OCI-LY7 (cell line): Measurements from ENCODE around the gene RTL1. TPM values are rescaled to one million over a fixed set of nuclear protein-coding genes. Genes with fewer than 3 reads are reported as not detected.
A peak's percentile ranks its signal among the peaks of the same experiment; 100 is the strongest.

Source experiments
- BruUV-seq: library from RNA; stranded (reverse); fragments of 400-500 nt; replicated peaks from 2 replicates; lab custom pipeline; 2021; lab: Mats Ljungman, UMichigan
- CTCF ChIA-PET: fragments of 300-600 bp; sonication (Branson Sonifier 250); formaldehyde crosslinking; loops from one replicate; lab custom pipeline; 2022; ENCODE audit warnings: antibody characterized with exemption; ENCODE audit not compliant: unreplicated experiment; lab: Charles Lee
- POLR2A ChIA-PET: fragments of 300-600 bp; sonication (Branson Sonifier 250); formaldehyde crosslinking; loops from one replicate; lab custom pipeline; 2022; ENCODE audit warnings: antibody characterized with exemption; lab: Charles Lee
- DNase-seq: peaks from one replicate; pipeline ENCODE4 v3.0.0-alpha.2; 2015; ENCODE audit warnings: low spot score
- H2AFZ ChIP-seq: fragments of 200-600 bp; sonication (generic), shearing (Covaris generic); 2 replicates; pipeline ENCODE4 v1.6.1; 2014; ENCODE audit warnings: mild to moderate bottlenecking, antibody characterized with exemption, low read length, moderate library complexity
- H3K27ac ChIP-seq: fragments of 200-600 bp; sonication (generic); 2 replicates; pipeline ENCODE4 v1.5.1; 2014; ENCODE audit warnings: mixed run types, low read depth, mild to moderate bottlenecking, moderate library complexity, low read length, inconsistent platforms; ENCODE audit not compliant: poor library complexity, severe bottlenecking
- H3K36me3 ChIP-seq: fragments of 200-600 bp; sonication (generic); 2 replicates; pipeline ENCODE4 v1.6.1; 2014; ENCODE audit warnings: mild to moderate bottlenecking, antibody characterized with exemption, low read length, moderate library complexity, mixed read lengths; ENCODE audit not compliant: insufficient read depth
- H3K4me1 ChIP-seq: fragments of 200-600 bp; sonication (generic); 2 replicates; pipeline ENCODE4 v1.5.1; 2014; ENCODE audit warnings: mild to moderate bottlenecking, low read length; ENCODE audit not compliant: insufficient read depth, poor library complexity, severe bottlenecking
- H3K4me2 ChIP-seq: fragments of 200-600 bp; sonication (generic); 2 replicates; pipeline ENCODE4 v1.6.1; 2014; ENCODE audit warnings: mild to moderate bottlenecking, low read length
- H3K4me3 ChIP-seq: fragments of 200-600 bp; sonication (generic); 2 replicates; pipeline ENCODE4 v1.5.1; 2014; ENCODE audit warnings: mild to moderate bottlenecking, low read depth, low read length; ENCODE audit not compliant: poor library complexity, severe bottlenecking
- H3K79me2 ChIP-seq: fragments of 200-600 bp; sonication (generic); 2 replicates; pipeline ENCODE4 v1.6.1; 2016; ENCODE audit warnings: low read depth, mild to moderate bottlenecking, low read length, moderate library complexity, mixed read lengths; ENCODE audit not compliant: insufficient read depth
- H3K9me2 ChIP-seq: fragments of 200-600 bp; sonication (generic); 2 replicates; pipeline ENCODE4 v1.6.1; 2016; ENCODE audit warnings: mild to moderate bottlenecking, low read length, mixed read lengths; ENCODE audit not compliant: insufficient read depth
- H3K9me3 ChIP-seq: fragments of 200-600 bp; sonication (generic); 2 replicates; pipeline ENCODE4 v1.6.1; 2014; ENCODE audit warnings: mild to moderate bottlenecking, mixed run types, low read length, mixed read lengths
- H4K20me1 ChIP-seq: fragments of 200-600 bp; sonication (generic); 2 replicates; pipeline ENCODE4 v1.6.1; 2014; ENCODE audit warnings: mild to moderate bottlenecking, antibody characterized with exemption, low read length, moderate library complexity, mixed read lengths; ENCODE audit not compliant: insufficient read depth
- EZH2phosphoT487 ChIP-seq: fragments of 200-600 bp; sonication (generic); IDR thresholded peaks from 2 replicates; pipeline ENCODE4 v1.6.1; 2018; ENCODE audit warnings: low read depth, borderline replicate concordance, mild to moderate bottlenecking, mixed run types, antibody characterized with exemption, low read length, moderate library complexity, mixed read lengths
- intact Hi-C: fragments of 100-400 bp; cut with micrococcal nuclease; formaldehyde crosslinking; loops from one replicate; pipeline ENCODE4 v1.10.0; 2022; ENCODE audit not compliant: unreplicated experiment
- total RNA-seq, 2 experiments: library from RNA; depleted of rRNA in 1 of 2; stranded (reverse); fragments of >200 nt in 1 of 2; shearing (Covaris generic) in 1 of 2; gene quantifications; 2 replicates each; pipeline ENCODE4 v1.2.3, GENCODE V29; 2014 to 2022
- TF ChIP-seq, protein P1 (sequence below): fragments of 200-600 bp; sonication (generic); conservative IDR thresholded peaks from 2 replicates; pipeline ENCODE4 v1.5.1; 2014; ENCODE audit warnings: mild to moderate bottlenecking, antibody characterized with exemption, low read length, moderate library complexity, mixed read lengths

RTL1 gene
- total RNA-seq, 2 experiments from 2014 or later = not detected

DNA sequence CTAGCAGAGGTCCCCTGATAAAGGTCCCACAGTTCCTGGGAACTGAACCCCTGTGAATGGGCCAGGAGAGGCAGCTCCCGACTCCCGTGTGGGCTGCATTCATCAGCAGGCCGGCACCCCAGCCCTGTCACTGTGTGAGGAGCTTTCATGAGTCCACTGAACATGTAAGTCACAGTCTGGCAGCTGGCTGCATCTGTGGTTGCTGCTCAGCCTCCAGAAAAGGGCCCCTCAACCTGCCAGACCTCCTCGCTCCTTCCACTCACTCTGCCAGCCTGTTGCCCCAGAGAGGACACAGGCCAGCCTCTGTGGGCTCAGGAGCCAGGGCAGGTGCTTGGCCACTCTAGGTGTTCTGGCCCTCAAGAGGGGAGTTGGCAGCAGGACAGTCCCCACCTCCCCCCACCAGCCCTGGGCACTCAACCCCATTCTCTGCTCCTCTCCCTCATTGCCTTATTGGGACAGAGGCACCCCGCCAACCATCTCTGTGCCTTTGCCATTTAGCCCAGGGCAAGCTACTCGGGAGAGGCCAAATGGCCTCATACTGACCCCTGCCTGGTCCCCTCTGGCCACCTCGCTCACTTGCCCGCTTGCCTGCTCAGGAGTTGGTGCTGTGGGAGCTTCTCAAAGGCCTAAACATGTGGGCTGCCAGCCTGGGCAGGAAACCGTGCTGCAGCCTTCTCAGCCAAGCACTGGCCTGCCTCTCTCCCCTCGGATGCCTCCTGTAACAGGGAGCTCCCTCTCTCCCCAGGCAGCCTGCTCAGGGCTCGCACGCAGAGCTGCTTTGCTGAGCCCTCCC is 1.9 kb downstream of the RTL1 start:
- BruUV-seq = no TSS peak
- intact Hi-C loops = no loop called here
- Histone ChIP-seq H3K9me3 (no peaks in the 10 kb centered on the region), H3K36me3 (no peaks in the 10 kb centered on the region), H3K4me1 (no peaks in the 10 kb centered on the region), H4K20me1 (no peaks in the 10 kb centered on the region), H3K79me2 (no peaks in the 10 kb centered on the region), H2AFZ (no peak overlapping the region), H3K9me2 (no peaks in the 10 kb centered on the region), H3K27ac (no peak overlapping the region), H3K4me2 (no peak overlapping the region), H3K4me3 (no peak overlapping the region)
- no peak for TF ChIP-seq EZH2phosphoT487
- TF ChIP-seq, protein P1, sequence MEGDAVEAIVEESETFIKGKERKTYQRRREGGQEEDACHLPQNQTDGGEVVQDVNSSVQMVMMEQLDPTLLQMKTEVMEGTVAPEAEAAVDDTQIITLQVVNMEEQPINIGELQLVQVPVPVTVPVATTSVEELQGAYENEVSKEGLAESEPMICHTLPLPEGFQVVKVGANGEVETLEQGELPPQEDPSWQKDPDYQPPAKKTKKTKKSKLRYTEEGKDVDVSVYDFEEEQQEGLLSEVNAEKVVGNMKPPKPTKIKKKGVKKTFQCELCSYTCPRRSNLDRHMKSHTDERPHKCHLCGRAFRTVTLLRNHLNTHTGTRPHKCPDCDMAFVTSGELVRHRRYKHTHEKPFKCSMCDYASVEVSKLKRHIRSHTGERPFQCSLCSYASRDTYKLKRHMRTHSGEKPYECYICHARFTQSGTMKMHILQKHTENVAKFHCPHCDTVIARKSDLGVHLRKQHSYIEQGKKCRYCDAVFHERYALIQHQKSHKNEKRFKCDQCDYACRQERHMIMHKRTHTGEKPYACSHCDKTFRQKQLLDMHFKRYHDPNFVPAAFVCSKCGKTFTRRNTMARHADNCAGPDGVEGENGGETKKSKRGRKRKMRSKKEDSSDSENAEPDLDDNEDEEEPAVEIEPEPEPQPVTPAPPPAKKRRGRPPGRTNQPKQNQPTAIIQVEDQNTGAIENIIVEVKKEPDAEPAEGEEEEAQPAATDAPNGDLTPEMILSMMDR = no peak
- no peak for DNase-seq
- POLR2A ChIA-PET = no interaction called here
- CTCF ChIA-PET = no interaction called here

DNA sequence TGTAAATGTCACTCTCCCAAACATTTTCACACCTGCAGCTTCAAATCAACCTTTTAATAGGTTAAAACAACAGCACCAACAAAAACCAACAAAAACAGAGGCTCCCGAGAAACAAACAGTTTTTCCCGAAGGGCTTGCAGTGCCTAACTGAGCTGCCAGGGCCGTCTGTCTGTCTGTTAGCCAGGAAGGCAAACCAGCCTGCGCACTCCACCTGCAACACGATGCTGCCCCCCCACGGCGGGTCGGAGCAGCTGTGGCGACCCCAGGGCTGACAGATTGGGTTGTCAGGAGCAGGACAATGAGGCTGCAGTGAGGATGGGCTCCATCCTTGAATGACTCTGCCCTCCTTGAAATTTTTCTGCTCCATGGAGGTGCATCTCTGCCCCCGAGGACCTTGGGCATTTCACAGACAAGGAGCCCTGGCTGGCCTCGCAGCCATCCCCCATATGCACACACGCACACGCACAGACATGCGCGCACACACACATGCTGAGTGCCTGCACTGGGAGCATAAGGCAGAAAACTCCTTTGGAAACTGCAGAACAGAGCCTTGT is 2.6 kb downstream of the RTL1 start:
- Histone ChIP-seq H3K27ac (no peak overlapping the region), H3K79me2 (no peaks in the 10 kb centered on the region), H2AFZ (no peak overlapping the region), H3K9me2 (no peaks in the 10 kb centered on the region), H3K4me3 (no peak overlapping the region), H3K9me3 (no peaks in the 10 kb centered on the region), H3K4me1 (no peaks in the 10 kb centered on the region), H3K4me2 (no peak overlapping the region), H4K20me1 (no peaks in the 10 kb centered on the region), H3K36me3 (no peaks in the 10 kb centered on the region)
- TF ChIP-seq EZH2phosphoT487 = no peak
- TF ChIP-seq, protein P1 = peak; percentile 57
- intact Hi-C loops = no loop called here
- CTCF ChIA-PET = no interaction called here
- peak; percentile 9 for DNase-seq
- POLR2A ChIA-PET = no interaction called here
- no TSS peak for BruUV-seq
